T-helper 2 cell treated with Interferon-gamma antibody and Interleukin-4, amounts not matched to agents 100 ng/mL and 5 ng/mL, for 36 hours (primary cell): ENCODE data around the gene PRPF38A. TPM values are rescaled to one million over a fixed set of nuclear protein-coding genes. Genes with fewer than 3 reads are reported as not detected.

ENCODE experiments used
- intact Hi-C: fragments of 100-400 bp; cut with micrococcal nuclease; formaldehyde crosslinking; loops from one replicate; pipeline ENCODE4 v1.15.1; 2023
- total RNA-seq: library from RNA; stranded (reverse); gene quantifications from 2 replicates; pipeline ENCODE4 v1.2.3, GENCODE V29; 2022

Gene PRPF38A
- total RNA-seq, 1 donor from 2014 or later = 102 TPM

- intact Hi-C loops = no loop called here
These were observed 49.7 kb downstream of the PRPF38A start for GRCh38 chr1:52454127-52454526.

- intact Hi-C loops = no loop called here
These were observed 50.4 kb downstream of the PRPF38A start for GRCh38 chr1:52454779-52455178.

GRCh38 chr1:52455686-52456085 lies 51.3 kb downstream of the PRPF38A start:
- intact Hi-C loops = no loop called here

- intact Hi-C loops = no loop called here
These were observed 56.3 kb downstream of the PRPF38A start for GRCh38 chr1:52460694-52461093.

GRCh38 chr1:52461821-52462220 lies 57.4 kb downstream of the PRPF38A start:
- intact Hi-C loops = no loop called here

- intact Hi-C loops = no loop called here
These were observed 59.5 kb downstream of the PRPF38A start for GRCh38 chr1:52463891-52464290.

GRCh38 chr1:52469108-52469507 lies 64.7 kb downstream of the PRPF38A start:
- intact Hi-C loops = no loop called here

Other genes with a start within 250 kb of the PRPF38A start
- 47.1 and 49.1 TPM in 2 replicates for gene CC2D1B, start 38.4 kb upstream of the PRPF38A start, total RNA-seq
- gene ORC1, start 179 bp upstream of the PRPF38A start, total RNA-seq = 34.5 and 37.6 TPM in 2 replicates
- 57.7 and 70.8 TPM in 2 replicates for gene TUT4, start 148.5 kb downstream of the PRPF38A start, total RNA-seq
- 23.0 and 26.7 TPM in 2 replicates for gene GPX7, start 197.8 kb downstream of the PRPF38A start, total RNA-seq
- 6.1 and 8.4 TPM in 2 replicates for gene SHISAL2A, start 228.6 kb downstream of the PRPF38A start, total RNA-seq